A673 (cell line): ENCODE data around the gene DUSP15.

Experiments used
- EZH2 ChIP-seq: fragments of 200-600 bp; sonication (generic); IDR thresholded peaks from 2 replicates; pipeline ENCODE4 v1.6.1; 2017; ENCODE audit warnings: borderline replicate concordance, low read depth, mild to moderate bottlenecking, mixed read lengths, antibody characterized with exemption, low read length; ENCODE audit not compliant: poor library complexity, severe bottlenecking
- TF ChIP-seq, protein P1 (sequence below): fragments of 300-800, 200-600 bp; sonication (generic); conservative IDR thresholded peaks from 2 replicates; pipeline ENCODE4 v1.5.1; 2017; ENCODE audit warnings: low read depth, mild to moderate bottlenecking, antibody characterized with exemption, low read length, moderate library complexity, mixed read lengths

DNA sequence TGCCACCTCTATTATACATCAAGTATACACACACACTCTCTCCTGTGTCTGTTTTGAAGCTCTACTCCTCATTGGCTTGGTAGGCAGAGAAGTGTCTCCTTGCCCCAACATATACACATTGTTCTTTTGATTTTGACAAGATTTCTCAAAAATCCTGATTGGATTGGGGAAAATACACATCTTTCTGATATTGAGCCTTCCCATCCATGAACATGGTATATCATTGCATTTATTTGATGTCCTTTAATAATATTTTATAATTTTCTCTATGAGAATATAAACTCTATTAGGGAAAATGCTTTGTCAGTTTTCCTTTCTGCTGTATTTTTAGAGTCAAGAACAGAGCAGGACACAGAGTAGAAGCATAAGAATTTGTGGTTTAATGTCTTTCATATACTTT is 7.4 kb upstream of the DUSP15 start:
- TF ChIP-seq, protein P1, sequence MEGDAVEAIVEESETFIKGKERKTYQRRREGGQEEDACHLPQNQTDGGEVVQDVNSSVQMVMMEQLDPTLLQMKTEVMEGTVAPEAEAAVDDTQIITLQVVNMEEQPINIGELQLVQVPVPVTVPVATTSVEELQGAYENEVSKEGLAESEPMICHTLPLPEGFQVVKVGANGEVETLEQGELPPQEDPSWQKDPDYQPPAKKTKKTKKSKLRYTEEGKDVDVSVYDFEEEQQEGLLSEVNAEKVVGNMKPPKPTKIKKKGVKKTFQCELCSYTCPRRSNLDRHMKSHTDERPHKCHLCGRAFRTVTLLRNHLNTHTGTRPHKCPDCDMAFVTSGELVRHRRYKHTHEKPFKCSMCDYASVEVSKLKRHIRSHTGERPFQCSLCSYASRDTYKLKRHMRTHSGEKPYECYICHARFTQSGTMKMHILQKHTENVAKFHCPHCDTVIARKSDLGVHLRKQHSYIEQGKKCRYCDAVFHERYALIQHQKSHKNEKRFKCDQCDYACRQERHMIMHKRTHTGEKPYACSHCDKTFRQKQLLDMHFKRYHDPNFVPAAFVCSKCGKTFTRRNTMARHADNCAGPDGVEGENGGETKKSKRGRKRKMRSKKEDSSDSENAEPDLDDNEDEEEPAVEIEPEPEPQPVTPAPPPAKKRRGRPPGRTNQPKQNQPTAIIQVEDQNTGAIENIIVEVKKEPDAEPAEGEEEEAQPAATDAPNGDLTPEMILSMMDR, result no peak
- TF ChIP-seq EZH2, result no peak
